Measurements from ENCODE around the gene MORN1. TPM values are rescaled to one million over a fixed set of nuclear protein-coding genes. Genes with fewer than 3 reads are reported as not detected.

The MORN1 gene
- total RNA-seq, 2 experiments from 2014 or later = 10.5 to 11.6 TPM

DNA sequence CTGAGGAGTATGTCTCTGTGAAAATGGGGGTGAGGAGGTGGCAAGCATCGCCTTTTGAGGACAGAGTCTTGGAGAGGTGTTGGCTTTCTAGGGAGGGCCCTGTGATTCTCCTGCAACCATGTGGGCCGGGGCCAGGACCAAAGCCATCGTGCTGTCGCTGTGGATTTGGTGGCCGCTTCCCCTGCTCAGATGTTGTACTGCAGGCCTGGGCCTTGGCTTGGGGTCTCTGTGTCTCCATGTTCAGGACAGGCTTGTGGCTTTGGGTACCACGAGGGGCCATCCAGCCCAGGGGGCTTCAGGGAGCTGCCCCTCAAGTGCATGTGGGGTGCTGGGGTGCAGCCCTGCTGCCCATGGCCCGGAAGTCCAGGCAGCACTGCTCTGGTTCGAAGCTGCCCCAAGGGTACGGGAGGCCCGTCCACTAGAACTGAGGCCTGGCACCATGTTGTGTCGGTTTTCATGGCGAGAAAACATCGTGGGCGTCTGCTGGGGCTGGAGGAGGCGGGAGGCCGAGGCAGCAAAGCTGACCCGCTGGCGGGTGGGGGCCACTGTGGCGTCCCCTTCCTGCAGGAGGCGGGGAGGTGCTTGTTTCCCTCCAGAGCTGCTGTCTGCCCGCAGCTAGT is 107.9 kb downstream of the MORN1 start:
- Mint-ChIP-seq H3K9me3 (no peaks in the 10 kb centered on the region), H3K4me1 (peaks cover 13% of the 10 kb centered on the region), H3K27me3 (no peaks in the 10 kb centered on the region), H3K27ac (no peak overlapping the region), H3K4me3 (no peak overlapping the region), H3K36me3 (peaks cover 9% of the 10 kb centered on the region)
- DNase-seq = no peak
- POLR2A ChIA-PET = interaction anchor here (1.2 kb wide), 1 partner anchor 33 kb away, joined by 3 read pairs; no protein-coding TSS in a partner anchor
- ATAC-seq (ENCODE audit: low read depth) = no peak

DNA sequence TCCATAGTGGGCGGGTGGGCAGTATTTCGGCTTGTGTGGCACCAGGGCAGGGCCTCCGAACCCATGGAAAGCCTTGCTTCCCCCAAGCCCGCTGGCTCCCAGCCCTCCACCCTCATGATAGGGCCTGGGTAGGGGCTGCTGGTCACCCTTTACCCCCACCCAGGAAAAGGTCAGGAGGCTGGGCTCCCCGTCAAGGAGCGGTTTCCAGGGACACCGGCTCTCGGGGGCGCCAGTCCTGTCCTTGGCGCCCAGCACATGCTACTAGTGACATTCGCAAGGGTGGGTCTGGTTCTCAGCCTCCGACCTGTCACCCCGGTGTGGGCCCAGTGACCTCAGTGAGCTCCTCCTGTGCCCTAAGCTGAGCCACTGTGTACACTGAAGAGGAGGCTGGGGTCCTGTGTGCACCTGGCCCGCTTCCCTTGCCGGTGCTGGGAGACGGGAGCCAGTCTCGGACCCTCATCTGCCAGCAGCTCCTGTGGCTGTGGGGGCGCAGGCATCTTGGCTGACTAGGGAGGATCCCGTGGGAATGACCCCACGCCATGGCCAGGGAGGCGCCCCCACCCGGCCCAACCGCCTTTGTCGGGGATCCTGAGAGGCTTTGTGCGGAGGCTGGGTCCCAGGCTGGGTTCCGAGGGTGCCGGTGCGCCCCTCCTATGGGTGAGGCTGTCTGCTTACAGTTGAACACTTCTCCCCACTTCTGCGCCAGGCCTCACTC is 108.6 kb downstream of the MORN1 start:
- Mint-ChIP-seq H3K36me3 (peaks cover 6% of the 10 kb centered on the region), H3K4me1 (peaks cover 8% of the 10 kb centered on the region), H3K9me3 (no peaks in the 10 kb centered on the region), H3K4me3 (no peak overlapping the region), H3K27me3 (no peaks in the 10 kb centered on the region), H3K27ac (no peak overlapping the region)
- ATAC-seq (ENCODE audit: low read depth) (no peak), DNase-seq (no peak)
- POLR2A ChIA-PET = no interaction called here

DNA sequence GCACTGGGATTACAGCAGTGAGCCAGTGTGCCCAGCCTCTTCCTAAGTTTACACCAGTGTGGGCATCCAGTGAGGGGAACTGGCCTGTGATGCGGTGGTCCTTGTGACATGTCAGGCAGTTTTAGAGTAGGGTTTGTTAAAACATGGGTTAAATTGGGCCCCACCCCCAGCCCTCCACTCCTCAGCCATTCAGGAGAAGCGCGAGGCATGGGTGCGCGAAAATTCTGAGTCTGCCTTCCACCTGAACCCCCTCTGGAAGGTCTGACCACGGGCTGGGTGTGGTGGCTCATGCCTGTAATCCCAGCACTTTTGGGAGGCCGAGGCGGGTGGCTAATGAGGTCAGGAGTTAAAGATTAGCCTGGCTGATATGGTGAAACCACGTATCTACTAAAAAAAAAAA is 111.5 kb downstream of the MORN1 start:
- no peak for DNase-seq
- H3K4me1 Mint-ChIP-seq = peaks cover 13% of the 10 kb centered on the region
- no peak overlapping the region for H3K4me3 Mint-ChIP-seq
- no peak for ATAC-seq (ENCODE audit: low read depth)
- peaks cover 14% of the 10 kb centered on the region for H3K36me3 Mint-ChIP-seq
- H3K27ac Mint-ChIP-seq = no peak overlapping the region
- no peaks in the 10 kb centered on the region for H3K27me3 Mint-ChIP-seq
- no peaks in the 10 kb centered on the region for H3K9me3 Mint-ChIP-seq
- POLR2A ChIA-PET = no interaction called here

DNA sequence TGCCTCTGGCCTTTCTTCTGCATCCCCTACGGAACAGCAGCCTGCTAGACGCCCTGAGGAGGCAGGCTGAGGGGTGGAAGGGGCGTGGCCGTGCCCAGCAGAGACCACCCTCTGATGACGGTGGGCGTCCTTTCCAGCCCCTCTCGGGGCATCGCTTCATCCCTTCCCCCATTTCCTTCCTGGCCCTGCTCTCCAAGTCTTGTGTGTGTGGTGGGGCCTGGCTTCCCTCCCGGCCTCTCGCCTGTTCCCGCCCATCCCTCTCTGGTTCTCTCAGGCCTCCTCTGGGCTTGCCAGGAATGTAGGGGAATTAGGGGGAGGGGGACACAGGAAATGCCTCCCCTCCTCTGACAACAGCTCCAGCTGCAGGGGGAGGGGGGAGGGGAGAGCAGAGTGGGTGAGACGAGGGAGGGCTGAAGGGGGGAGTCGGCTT is 112.1 kb downstream of the MORN1 start:
- Mint-ChIP-seq H3K36me3 (peaks cover 14% of the 10 kb centered on the region), H3K4me3 (no peak overlapping the region), H3K27me3 (no peaks in the 10 kb centered on the region), H3K9me3 (no peaks in the 10 kb centered on the region), H3K27ac (no peak overlapping the region), H3K4me1 (peaks cover 13% of the 10 kb centered on the region)
- ATAC-seq (ENCODE audit: low read depth) = no peak
- POLR2A ChIA-PET = no interaction called here
- no peak for DNase-seq

DNA sequence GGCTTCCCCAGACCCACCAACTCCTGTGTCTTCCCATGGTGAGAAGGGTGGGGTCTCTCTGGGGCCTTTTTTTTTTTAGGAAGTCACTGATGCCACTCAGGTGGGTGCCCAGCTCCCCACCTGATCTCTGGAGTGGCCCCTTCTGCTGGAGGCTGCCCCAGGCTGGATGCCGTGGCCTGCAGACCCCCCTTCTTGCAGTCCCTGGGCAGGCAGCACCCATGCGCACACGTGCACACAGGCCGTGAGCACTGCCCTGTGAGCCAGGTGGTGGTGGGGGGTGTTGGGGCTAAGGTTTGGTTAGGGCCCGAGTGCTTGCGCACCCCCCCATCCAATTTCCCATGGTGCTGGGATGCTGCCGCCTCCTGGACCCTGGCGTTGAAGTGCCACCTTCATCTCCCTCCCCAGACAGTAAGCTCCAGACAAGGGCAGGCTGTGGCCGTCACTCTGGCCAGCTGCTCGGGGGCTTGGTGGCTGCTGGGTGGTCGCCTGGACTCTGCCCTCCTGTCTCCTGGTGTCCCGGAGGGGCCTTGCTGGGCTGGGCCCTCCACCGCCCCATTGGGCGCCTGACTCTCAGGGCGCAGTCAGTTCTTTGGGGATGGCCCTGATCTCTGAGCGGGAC is 112.7 kb downstream of the MORN1 start:
- Mint-ChIP-seq H3K4me3 (no peak overlapping the region), H3K4me1 (peaks cover 13% of the 10 kb centered on the region), H3K27ac (no peak overlapping the region), H3K36me3 (peaks cover 14% of the 10 kb centered on the region), H3K27me3 (no peaks in the 10 kb centered on the region), H3K9me3 (no peaks in the 10 kb centered on the region)
- ATAC-seq (ENCODE audit: low read depth) (no peak), DNase-seq (no peak)
- POLR2A ChIA-PET = no interaction called here

DNA sequence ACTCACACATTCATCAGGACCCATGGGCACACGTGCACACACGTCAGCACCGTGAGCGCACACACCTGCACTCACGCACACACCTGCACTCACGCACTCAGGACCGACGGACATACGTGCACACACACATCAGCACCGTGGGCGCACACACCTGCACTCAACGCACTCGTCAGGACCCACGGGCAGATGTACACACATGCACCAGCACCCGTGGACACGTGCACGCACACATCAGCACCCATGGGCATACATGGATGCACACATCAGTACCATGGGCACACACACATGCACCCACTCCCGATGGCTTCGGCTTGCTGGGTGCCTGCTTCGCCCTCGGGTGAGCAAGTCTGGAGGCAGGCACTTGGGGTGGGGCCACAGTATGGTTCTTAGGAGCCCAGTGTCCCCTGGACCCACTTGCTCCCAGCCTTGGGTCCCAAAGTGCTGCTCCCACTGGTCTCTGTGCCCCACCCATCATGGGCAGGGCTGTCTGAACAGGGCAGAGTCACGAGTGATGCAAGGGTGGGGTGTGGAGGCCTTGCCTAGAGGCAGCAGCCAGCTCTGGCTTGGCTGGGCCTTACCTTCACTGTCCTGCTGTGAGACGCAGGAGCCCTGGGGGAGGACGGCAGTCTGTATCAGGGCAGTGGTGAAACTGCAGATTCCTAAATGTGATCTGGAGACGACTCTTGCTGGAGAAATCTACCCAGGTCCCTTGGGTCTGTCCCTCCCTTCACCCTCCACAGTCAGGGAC is 113.4 kb downstream of the MORN1 start:
- H3K9me3 Mint-ChIP-seq = no peaks in the 10 kb centered on the region
- no peak for ATAC-seq (ENCODE audit: low read depth)
- H3K27me3 Mint-ChIP-seq = no peaks in the 10 kb centered on the region
- H3K36me3 Mint-ChIP-seq = peaks cover 14% of the 10 kb centered on the region
- POLR2A ChIA-PET = no interaction called here
- DNase-seq = no peak
- no peak overlapping the region for H3K27ac Mint-ChIP-seq
- no peak overlapping the region for H3K4me3 Mint-ChIP-seq
- peaks cover 14% of the 10 kb centered on the region for H3K4me1 Mint-ChIP-seq

DNA sequence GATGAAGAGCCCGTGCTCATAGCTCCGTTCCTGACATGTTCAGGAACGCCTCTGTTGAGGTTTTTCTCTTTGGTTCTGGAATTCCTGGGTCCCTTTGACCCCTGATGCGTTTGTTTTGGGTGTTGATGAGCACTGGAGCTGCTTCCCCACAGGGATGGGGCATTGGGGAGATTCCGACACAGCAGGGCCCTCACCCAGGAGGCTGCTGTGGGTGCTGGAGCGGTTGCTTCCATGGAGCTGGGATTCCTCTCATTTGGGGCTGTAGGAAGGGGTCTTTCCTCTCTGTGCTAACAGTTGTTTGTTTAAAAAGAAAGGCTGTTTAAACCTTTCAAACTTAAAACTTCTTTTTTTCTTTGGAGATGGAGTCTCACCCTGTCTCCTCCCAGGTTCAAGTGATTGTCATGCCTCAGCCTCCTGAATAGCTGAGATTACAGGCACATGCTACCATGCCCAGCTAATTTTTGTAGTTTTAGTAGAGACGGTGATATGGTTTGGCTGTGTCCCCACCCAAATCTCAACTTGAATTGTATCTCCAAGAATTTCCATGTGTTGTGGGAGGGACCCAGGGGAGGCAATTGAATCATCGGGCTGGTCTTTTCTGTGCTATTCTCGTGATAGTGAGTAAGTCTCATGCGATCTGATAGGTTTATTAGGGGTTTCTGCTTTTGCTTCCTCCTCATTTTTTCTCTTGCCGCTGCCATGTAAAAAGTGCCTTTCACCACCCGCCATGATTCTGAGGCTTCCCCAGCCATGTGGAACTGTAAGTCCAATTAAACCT is 114.4 kb downstream of the MORN1 start:
- Mint-ChIP-seq H3K4me1 (peaks cover 14% of the 10 kb centered on the region), H3K36me3 (peaks cover 14% of the 10 kb centered on the region), H3K4me3 (no peak overlapping the region), H3K27ac (no peak overlapping the region), H3K27me3 (no peaks in the 10 kb centered on the region), H3K9me3 (no peaks in the 10 kb centered on the region)
- no peak for DNase-seq
- POLR2A ChIA-PET = interaction anchor here (0.6 kb wide), 1 partner anchor 14 kb away, joined by 3 read pairs; no protein-coding TSS in a partner anchor
- no peak for ATAC-seq (ENCODE audit: low read depth)

DNA sequence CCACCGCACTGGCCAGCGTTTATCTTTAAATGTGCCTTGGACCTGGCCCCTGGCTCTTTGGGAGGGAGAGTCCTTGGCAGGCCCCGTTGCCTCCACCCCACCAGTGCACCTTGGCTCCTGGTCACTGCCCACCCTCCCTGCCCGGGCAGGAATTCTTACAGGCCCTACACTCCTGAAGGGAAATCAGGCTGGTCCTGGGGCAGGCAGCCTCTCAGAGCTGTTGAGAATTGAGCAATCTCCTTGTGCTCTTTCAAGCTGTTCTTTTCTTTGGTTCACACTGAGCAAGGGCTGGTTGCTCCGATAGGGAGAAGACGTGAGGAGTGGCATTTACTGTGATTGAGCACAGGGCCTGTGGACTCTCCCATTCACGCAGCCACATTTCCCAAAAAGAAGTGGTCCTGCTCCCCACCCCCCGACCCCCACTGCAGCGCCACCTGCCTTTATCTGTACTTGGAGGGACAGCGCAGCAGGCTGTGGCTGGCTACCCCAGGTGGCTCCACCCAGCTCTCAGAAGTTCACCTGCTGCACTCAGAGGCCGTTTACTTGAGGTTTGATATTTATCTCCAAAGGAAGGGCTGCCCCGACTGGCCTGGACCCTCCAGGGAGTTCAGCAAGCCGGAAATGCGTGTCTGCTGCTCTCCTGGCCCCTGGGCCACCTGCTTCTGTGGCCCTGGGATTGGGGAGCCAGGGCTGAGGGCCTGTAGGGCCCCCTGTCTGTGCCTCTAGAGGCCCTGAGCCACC is 115.4 kb downstream of the MORN1 start:
- DNase-seq (no peak), ATAC-seq (ENCODE audit: low read depth) (no peak)
- no peaks in the 10 kb centered on the region for H3K27me3 Mint-ChIP-seq
- H3K27ac Mint-ChIP-seq = no peak overlapping the region
- no peak overlapping the region for H3K4me3 Mint-ChIP-seq
- peaks cover 14% of the 10 kb centered on the region for H3K36me3 Mint-ChIP-seq
- no peaks in the 10 kb centered on the region for H3K9me3 Mint-ChIP-seq
- POLR2A ChIA-PET = no interaction called here
- H3K4me1 Mint-ChIP-seq = peaks cover 14% of the 10 kb centered on the region

DNA sequence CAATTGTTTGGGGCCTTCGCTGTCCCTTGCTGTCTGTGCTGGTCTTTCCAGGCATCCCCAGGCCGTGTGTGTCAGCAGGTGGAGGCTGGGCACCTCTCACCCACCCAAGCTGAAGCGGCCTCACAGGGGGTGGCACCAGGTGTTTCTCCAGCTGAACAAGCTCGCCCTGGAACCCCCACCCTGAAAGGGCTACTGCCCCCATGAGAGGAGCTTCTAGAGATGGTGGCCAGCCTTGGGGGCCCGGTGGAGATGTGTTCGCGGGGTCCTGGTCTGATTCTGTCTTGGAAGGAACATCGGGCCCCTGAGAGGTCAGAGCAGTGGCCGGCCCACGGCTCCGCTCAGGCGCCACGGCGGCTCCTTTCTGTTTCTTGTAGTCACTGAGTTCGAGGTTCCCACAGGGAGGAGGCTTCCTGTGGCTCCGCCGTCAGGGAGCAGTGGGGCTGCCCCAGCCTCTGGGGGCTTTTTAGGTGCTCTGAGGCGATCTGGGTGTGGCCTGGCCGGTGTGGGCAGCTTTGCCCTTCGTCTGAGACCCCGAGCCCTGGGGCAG is 116.4 kb downstream of the MORN1 start:
- H3K27ac Mint-ChIP-seq = no peak overlapping the region
- H3K9me3 Mint-ChIP-seq = no peaks in the 10 kb centered on the region
- POLR2A ChIA-PET = no interaction called here
- no peaks in the 10 kb centered on the region for H3K27me3 Mint-ChIP-seq
- peaks cover 12% of the 10 kb centered on the region for H3K36me3 Mint-ChIP-seq
- DNase-seq (no peak), ATAC-seq (ENCODE audit: low read depth) (no peak)
- H3K4me3 Mint-ChIP-seq = no peak overlapping the region
- H3K4me1 Mint-ChIP-seq = peaks cover 14% of the 10 kb centered on the region

DNA sequence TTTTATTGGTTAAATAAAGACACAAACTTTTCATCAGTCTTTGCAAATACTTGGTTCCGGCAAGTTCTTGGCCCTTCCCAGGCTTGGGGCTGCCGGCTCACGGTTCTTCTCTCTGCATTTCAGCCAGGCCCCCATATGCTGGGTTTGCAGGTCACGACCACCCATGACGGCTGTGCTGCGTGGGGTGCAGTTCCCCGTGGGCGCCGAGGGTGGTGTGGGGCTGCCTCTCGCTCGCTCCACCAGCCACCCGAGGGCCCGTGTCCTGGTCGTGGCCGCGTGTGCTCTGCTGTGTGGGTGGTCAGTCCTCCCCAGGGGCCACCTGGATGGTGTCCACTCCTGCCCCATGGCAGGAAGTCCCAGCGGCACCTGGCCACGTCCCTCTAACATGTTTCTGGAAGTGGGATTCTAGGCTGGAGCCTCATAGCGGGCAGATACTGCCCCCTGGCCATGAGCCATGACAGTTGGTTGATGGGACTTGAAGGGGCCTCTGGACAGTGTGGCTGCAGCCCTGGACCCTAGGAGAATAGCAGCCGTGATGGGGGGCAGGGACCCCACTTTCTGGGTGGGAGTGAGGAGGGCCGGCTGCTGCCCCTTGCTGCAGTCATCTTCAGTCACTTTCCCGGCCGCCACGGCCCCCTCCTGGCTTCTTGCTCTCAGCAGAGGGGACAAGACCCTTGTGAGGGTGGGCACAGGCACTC is 117.0 kb downstream of the MORN1 start:
- Mint-ChIP-seq H3K4me1 (peaks cover 12% of the 10 kb centered on the region), H3K27ac (no peak overlapping the region), H3K36me3 (peaks cover 12% of the 10 kb centered on the region), H3K27me3 (no peaks in the 10 kb centered on the region), H3K9me3 (no peaks in the 10 kb centered on the region), H3K4me3 (no peak overlapping the region)
- POLR2A ChIA-PET = no interaction called here
- no peak for DNase-seq
- ATAC-seq (ENCODE audit: low read depth) = no peak

DNA sequence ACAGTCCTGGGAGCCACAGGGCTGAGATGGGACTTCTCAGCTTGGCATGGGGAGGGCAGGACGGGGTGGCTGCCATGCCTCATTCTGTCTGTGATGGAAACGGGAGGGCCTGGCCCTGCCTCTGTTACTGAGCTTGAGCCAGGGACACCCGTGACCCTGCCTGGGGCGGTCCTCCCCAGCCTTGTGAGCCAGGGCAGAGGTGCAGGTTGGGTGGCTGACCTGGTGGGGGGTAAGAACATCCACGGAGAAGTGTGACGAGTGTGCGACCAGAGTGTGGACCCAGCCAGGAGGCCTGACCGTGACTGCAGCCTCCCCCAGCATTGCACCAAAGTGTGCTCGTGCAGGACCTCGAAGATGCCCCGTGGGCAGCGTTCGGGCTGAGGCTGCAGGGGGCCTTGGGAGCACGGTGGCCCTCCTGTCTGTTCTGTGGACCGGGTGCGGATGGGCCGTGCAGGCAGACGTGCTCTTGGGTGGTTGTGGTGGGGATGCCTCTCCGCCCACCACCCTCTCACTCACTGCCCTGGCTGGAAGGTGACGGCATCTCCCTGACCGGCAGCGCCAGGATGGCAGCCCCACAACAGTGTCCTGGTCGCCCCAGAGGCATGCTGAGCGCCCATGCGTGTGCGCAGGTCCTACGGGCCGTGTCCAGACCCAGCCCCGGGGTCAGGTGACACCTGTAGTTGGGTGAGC is 117.8 kb downstream of the MORN1 start:
- Mint-ChIP-seq H3K9me3 (no peaks in the 10 kb centered on the region), H3K27me3 (no peaks in the 10 kb centered on the region), H3K4me1 (peaks cover 12% of the 10 kb centered on the region), H3K4me3 (no peak overlapping the region), H3K27ac (no peak overlapping the region), H3K36me3 (peaks cover 15% of the 10 kb centered on the region)
- DNase-seq (no peak), ATAC-seq (ENCODE audit: low read depth) (no peak)
- POLR2A ChIA-PET = no interaction called here

All from activated naive CD8-positive, alpha-beta T cell treated with anti-CD3 and anti-CD28 coated beads, Interleukin-2, amount 10 ng/mL, durations not matched to agents 7 days and 5 days (primary cell).